Mesothelial cell of epicardium (in vitro differentiated cells): ENCODE measurements around the gene OR2D2. TPM values are rescaled to one million over a fixed set of nuclear protein-coding genes. Genes with fewer than 3 reads are reported as not detected.
"Not testable (repeated sequence)": the region's sequence is repeated elsewhere in the genome, so short reads cannot be mapped to it uniquely, and the experiment has no call there.

Experiments
- DNase-seq, 2 experiments: peaks; one replicate each; pipeline ENCODE4 v3.0.0; 2021; ENCODE audit warnings: low spot score in 2 of 2; ENCODE audit not compliant: unreplicated experiment in 2 of 2
- H3K27ac Mint-ChIP-seq: 2 replicates; pipeline ENCODE4 v1.8.0; 2021; ENCODE audit warnings: mixed read lengths
- H3K27me3 Mint-ChIP-seq: 2 replicates; pipeline ENCODE4 v1.8.0; 2021; ENCODE audit warnings: low read depth, mixed read lengths
- H3K36me3 Mint-ChIP-seq: 2 replicates; pipeline ENCODE4 v1.8.0; 2021; ENCODE audit warnings: mixed read lengths
- H3K4me1 Mint-ChIP-seq: 2 replicates; pipeline ENCODE4 v1.8.0; 2021; ENCODE audit warnings: mixed read lengths
- H3K4me3 Mint-ChIP-seq: 2 replicates; pipeline ENCODE4 v1.8.0; 2021; ENCODE audit warnings: mild to moderate bottlenecking, moderate library complexity, mixed read lengths
- H3K9me3 Mint-ChIP-seq: 2 replicates; pipeline ENCODE4 v1.8.0; 2021; ENCODE audit warnings: mixed read lengths
- CTCF ChIP-seq: fragments of 200-600 bp; sonication (generic); IDR thresholded peaks from one replicate; pipeline ENCODE4 v1.5.0; 2021; ENCODE audit warnings: antibody characterized with exemption; ENCODE audit not compliant: unreplicated experiment
- total RNA-seq: library from RNA; stranded (reverse); gene quantifications from 3 replicates; pipeline ENCODE4 v1.2.1, GENCODE V29; 2021

The OR2D2 gene
- total RNA-seq, 1 donor from 2014 or later = 0.85 TPM

DNA sequence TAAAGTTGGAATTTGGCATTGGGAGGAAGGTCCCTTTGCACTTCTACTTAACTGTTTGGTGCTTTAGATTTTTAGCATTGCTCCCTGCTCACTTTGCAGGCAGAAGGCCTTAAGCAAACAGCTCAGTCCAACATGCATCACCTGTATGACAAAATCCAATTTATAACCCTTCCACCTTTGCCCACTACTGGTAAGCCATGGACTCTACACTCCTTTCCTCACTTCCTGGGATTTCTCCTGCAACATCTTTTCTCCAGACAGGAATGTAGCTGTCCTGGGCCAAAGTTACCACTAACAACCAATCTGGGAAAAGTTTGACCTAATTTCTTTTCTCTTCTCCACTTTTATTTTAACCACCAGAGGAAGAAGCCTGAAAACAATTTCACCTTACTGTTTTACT is 1.8 kb upstream of the OR2D2 start:
- no peak for TF ChIP-seq CTCF
- H3K36me3 Mint-ChIP-seq = no peaks in the 10 kb centered on the region
- no peaks in the 10 kb centered on the region for H3K9me3 Mint-ChIP-seq
- no peak for DNase-seq
- H3K4me3 Mint-ChIP-seq = no peak overlapping the region
- H3K27ac Mint-ChIP-seq = no peak overlapping the region
- H3K27me3 Mint-ChIP-seq = no peaks in the 10 kb centered on the region
- H3K4me1 Mint-ChIP-seq = no peaks in the 10 kb centered on the region

- H3K4me1 Mint-ChIP-seq = peaks cover 3% of the 10 kb centered on the region
- H3K27ac Mint-ChIP-seq = no peak overlapping the region
- no peak overlapping the region for H3K4me3 Mint-ChIP-seq
- DNase-seq = no peak
- no peak for TF ChIP-seq CTCF
- H3K27me3 Mint-ChIP-seq = peaks cover 6% of the 10 kb centered on the region
- no peaks in the 10 kb centered on the region for H3K9me3 Mint-ChIP-seq
- H3K36me3 Mint-ChIP-seq = no peaks in the 10 kb centered on the region
These were observed 2.5 kb downstream of the OR2D2 start for GRCh38 chr11:6889835-6890234.

- Mint-ChIP-seq H3K4me3 (no peak overlapping the region), H3K27me3 (peaks cover 10% of the 10 kb centered on the region), H3K9me3 (no peaks in the 10 kb centered on the region), H3K4me1 (peaks cover 3% of the 10 kb centered on the region), H3K36me3 (no peaks in the 10 kb centered on the region), H3K27ac (no peak overlapping the region)
- DNase-seq = no peak
- TF ChIP-seq CTCF = no peak
These were observed 3.5 kb downstream of the OR2D2 start for GRCh38 chr11:6888830-6889229.

DNA sequence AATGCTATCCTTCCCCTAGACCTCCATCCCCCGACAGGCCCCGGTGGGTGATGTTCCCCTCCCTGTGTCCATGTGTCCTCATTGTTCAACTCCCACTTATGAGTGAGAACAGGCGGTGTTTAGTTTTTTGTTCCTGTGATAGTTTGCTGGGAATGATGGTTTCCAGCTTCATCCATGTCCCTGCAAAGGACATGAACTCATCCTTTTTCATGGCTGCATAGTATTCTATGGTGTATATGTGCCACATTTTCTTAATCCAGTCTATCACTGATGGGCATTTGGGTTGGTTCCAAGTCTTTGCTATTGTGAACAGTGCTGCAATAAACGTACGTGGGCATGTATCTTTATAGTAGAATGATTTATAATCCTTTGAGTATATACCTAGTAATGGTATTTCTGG is 4.6 kb downstream of the OR2D2 start:
- H3K4me3 Mint-ChIP-seq, DNase-seq, H3K36me3 Mint-ChIP-seq, H3K27ac Mint-ChIP-seq, H3K9me3 Mint-ChIP-seq, H3K4me1 Mint-ChIP-seq: not testable (repeated sequence)
- H3K27me3 Mint-ChIP-seq = peaks cover 15% of the 10 kb centered on the region

- Mint-ChIP-seq H3K4me3 (no peak overlapping the region), H3K9me3 (no peaks in the 10 kb centered on the region), H3K36me3 (no peaks in the 10 kb centered on the region), H3K27me3 (peaks cover 18% of the 10 kb centered on the region), H3K27ac (no peak overlapping the region), H3K4me1 (peaks cover 3% of the 10 kb centered on the region)
- TF ChIP-seq CTCF = no peak
- DNase-seq = no peak
These were observed 9.5 kb downstream of the OR2D2 start for GRCh38 chr11:6882751-6883150.

- no peak for DNase-seq
- no peak for TF ChIP-seq CTCF
- no peak overlapping the region for H3K27ac Mint-ChIP-seq
- no peak overlapping the region for H3K4me3 Mint-ChIP-seq
- H3K4me1 Mint-ChIP-seq = no peaks in the 10 kb centered on the region
- no peaks in the 10 kb centered on the region for H3K27me3 Mint-ChIP-seq
- H3K36me3 Mint-ChIP-seq = no peaks in the 10 kb centered on the region
- H3K9me3 Mint-ChIP-seq = peaks cover 6% of the 10 kb centered on the region
These were observed 15.4 kb downstream of the OR2D2 start for GRCh38 chr11:6876914-6877313.
